WERI-Rb-1 (cell line): Measurements from ENCODE around the gene FOXO6.

ENCODE experiments used
- DNase-seq: peaks from one replicate; pipeline ENCODE4 v3.0.0-alpha.2; 2020
- H3K27ac ChIP-seq: fragments of 250-450 bp; sonication (Bioruptor Pico); 2 replicates; pipeline ENCODE4 v1.5.1; 2020; ENCODE audit warnings: mild to moderate bottlenecking, moderate library complexity
- H3K27me3 ChIP-seq: fragments of 250-450 bp; sonication (Bioruptor Pico); 2 replicates; pipeline ENCODE4 v1.5.1; 2021; ENCODE audit warnings: mild to moderate bottlenecking, low read depth, moderate library complexity; ENCODE audit not compliant: insufficient read depth, severe bottlenecking
- H3K36me3 ChIP-seq: fragments of 250-450 bp; sonication (Bioruptor Pico); 2 replicates; pipeline ENCODE4 v1.5.1; 2020; ENCODE audit warnings: mild to moderate bottlenecking, moderate library complexity
- H3K4me3 ChIP-seq: 2 replicates; pipeline ENCODE4 v1.5.1; 2011; ENCODE audit warnings: low read depth, mild to moderate bottlenecking, control low read depth, low read length
- H3K9me3 ChIP-seq: fragments of 250-450 bp; sonication (Bioruptor Pico); 2 replicates; pipeline ENCODE4 v1.5.1; 2021; ENCODE audit warnings: mild to moderate bottlenecking, moderate library complexity; ENCODE audit not compliant: severe bottlenecking
- TF ChIP-seq, protein P1 (sequence below): IDR thresholded peaks from 2 replicates; pipeline ENCODE4 v1.5.1; 2011; ENCODE audit warnings: low read depth, mild to moderate bottlenecking, control low read depth, inconsistent platforms, low read length

The FOXO6 gene

DNA sequence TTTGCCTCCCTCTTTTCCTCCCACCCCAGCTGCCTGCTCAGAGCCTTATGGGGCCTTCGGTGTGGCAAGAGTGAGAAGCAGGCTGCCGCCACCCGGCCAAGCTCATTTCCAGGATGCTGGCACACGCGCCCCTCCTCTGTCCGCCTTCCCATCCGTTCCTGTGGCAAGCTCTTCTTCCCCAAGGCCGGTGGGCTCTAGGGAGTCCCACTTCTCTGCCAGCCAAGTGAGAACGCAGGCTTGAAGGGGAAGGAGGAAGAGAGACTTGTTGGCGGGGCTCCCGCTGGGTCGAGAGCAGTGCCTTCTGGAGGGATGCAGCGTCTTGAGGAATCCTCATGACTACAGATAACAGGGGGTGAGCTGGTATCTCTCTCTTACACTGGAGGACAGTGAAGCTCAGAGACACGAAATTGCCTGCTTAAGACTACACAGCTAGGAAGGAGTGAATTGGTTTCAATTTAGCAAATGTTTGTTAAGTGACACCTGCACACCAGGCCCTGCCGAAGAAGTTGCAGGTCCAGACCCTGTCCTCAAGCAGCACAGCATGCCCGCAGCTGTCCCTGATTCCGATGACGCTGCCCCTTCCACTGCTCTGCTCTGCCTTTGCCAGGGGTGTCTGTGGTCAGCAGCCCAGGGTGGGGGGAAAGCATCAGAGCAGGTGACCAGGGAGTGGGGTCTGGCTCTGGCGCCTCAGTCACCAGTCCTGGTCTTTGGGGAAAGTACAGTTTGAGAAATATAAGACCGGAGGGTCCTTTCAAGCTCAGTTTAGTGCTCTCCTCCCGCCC is 40.1 kb upstream of the FOXO6 start:
- peak overlapping the region; percentile 16 for H3K4me3 ChIP-seq
- H3K27ac ChIP-seq, result peak overlapping the region; percentile 96
- TF ChIP-seq, protein P1, sequence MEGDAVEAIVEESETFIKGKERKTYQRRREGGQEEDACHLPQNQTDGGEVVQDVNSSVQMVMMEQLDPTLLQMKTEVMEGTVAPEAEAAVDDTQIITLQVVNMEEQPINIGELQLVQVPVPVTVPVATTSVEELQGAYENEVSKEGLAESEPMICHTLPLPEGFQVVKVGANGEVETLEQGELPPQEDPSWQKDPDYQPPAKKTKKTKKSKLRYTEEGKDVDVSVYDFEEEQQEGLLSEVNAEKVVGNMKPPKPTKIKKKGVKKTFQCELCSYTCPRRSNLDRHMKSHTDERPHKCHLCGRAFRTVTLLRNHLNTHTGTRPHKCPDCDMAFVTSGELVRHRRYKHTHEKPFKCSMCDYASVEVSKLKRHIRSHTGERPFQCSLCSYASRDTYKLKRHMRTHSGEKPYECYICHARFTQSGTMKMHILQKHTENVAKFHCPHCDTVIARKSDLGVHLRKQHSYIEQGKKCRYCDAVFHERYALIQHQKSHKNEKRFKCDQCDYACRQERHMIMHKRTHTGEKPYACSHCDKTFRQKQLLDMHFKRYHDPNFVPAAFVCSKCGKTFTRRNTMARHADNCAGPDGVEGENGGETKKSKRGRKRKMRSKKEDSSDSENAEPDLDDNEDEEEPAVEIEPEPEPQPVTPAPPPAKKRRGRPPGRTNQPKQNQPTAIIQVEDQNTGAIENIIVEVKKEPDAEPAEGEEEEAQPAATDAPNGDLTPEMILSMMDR, result no peak

DNA sequence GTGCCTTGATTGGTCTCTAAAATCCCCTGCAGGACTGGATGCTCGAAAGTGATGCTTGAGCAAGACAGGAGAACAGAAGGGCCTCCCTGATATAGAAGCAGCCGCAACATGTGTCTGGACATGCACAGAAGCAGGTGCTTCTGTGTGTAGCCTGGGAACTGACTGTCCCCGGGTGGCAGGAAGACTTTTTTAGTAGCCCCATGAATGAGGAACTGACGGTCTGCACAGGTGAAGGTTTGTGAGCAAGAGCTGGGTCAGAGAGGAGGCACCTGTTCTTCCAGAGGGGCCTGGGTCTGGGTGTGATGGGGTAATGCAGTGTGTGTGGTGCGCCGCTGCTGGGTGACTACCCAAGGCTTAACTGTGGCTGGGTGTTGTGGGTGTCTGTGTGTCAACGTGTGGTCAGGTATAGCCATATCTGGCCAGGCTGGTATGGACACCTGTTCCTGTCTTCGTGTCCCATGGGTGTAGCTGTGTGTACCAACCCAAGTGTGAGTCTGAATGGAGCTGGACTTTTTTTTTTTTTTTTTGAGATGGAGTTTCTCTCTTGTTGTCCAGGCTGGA is 39.1 kb upstream of the FOXO6 start:
- H3K27me3 ChIP-seq, result no peaks in the 10 kb centered on the region
- peak overlapping the region; percentile 96 for H3K27ac ChIP-seq
- H3K36me3 ChIP-seq, result no peaks in the 10 kb centered on the region
- no peaks in the 10 kb centered on the region for H3K9me3 ChIP-seq
- no peak for DNase-seq
- H3K4me3 ChIP-seq, result no peak overlapping the region
- TF ChIP-seq, protein P1, result no peak

More for the DNA sequence above, 40.1 kb upstream of the FOXO6 start:
- DNase-seq, result no peak
- no peaks in the 10 kb centered on the region for H3K27me3 ChIP-seq
- no peaks in the 10 kb centered on the region for H3K36me3 ChIP-seq
- no peaks in the 10 kb centered on the region for H3K9me3 ChIP-seq

DNA sequence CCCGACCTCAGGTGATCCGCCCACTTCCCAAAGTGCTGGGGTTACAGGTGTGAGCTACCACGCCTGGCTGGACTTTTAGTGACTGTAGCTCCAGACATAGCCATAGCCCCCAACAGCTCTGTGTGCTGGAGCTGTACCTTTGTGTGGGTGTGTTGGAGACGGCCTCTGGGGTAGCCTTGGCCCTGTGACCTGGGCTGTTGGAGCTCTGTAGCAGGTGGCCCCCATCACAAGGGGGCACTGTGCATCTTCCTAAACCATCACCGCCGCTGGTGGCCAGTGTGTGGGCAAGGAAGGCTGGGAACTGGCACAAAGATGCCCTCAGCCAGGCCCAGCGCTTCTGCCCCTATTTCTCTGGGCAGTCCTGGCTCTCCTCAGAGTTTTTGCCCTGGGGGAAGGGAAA is 38.4 kb upstream of the FOXO6 start:
- H3K4me3 ChIP-seq, result no peak overlapping the region
- H3K27ac ChIP-seq, result peak overlapping the region; percentile 96
- H3K27me3 ChIP-seq, result no peaks in the 10 kb centered on the region
- no peaks in the 10 kb centered on the region for H3K9me3 ChIP-seq
- TF ChIP-seq, protein P1, result peak; percentile 82
- no peaks in the 10 kb centered on the region for H3K36me3 ChIP-seq
- peak; percentile 77 for DNase-seq

DNA sequence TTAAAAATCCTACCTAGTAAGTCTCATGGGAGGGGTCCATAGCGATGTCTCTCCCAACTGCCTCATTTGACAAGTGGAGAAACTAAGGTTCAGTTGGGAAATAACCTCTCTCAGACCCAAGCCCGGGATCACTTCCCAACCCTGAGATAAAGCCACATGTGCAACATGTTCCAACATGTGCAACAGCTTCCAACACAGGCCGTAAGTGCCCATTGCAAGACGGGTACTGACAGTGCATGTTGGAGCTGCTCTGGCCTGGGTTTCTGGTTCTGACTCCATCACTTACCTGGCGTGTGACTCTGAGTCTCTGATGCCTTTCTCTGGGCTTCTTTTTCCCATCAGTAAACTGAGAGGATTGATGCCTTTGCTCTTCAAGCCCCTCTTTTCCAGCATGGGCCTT is 38.0 kb upstream of the FOXO6 start:
- Histone ChIP-seq H3K27ac (peak overlapping the region; percentile 96), H3K4me3 (no peak overlapping the region), H3K36me3 (no peaks in the 10 kb centered on the region), H3K9me3 (no peaks in the 10 kb centered on the region), H3K27me3 (no peaks in the 10 kb centered on the region)
- TF ChIP-seq, protein P1, result no peak
- DNase-seq, result no peak

DNA sequence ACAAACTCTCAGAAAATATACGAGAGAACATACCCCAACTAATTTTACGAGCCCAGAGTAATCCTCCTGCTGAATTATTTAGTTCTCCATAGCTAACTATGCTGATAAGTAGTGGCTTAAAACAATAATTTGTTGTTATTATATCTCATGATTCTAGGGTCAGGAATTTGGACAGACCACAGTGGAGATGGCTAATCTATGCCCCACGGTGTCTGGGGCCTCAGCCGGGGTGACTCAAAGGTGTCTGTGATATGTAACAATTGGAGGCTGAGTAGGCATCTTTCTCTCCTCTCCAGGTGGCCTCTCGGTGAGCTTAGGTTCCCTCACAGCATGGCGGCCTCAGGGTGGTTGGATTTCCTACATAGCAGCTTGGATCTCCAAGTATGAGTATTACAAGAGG is 35.4 kb upstream of the FOXO6 start:
- no peaks in the 10 kb centered on the region for H3K9me3 ChIP-seq
- TF ChIP-seq, protein P1, result no peak
- H3K36me3 ChIP-seq, result no peaks in the 10 kb centered on the region
- H3K27me3 ChIP-seq, result no peaks in the 10 kb centered on the region
- H3K4me3 ChIP-seq, result no peak overlapping the region
- no peak for DNase-seq
- peak overlapping the region; percentile 93; the same call in 1 of the 2 replicates for H3K27ac ChIP-seq
